Astrocyte of the spinal cord (primary cell): ENCODE data around the gene MTNR1B.

ENCODE experiments used
- DNase-seq: peaks from one replicate; pipeline ENCODE4 v3.0.0; 2011; ENCODE audit warnings: low read depth, low spot score
- H3K4me3 ChIP-seq: 2 replicates; pipeline ENCODE4 v1.5.1; 2011; ENCODE audit warnings: low read depth, mild to moderate bottlenecking, low read length, moderate library complexity
- CTCF ChIP-seq: IDR thresholded peaks from 2 replicates; pipeline ENCODE4 v1.5.1; 2012; ENCODE audit warnings: low read depth, mild to moderate bottlenecking, low read length, inconsistent platforms
- in situ Hi-C: cut with HindIII; loops from 2 replicates; pipeline ENCODE4 v1.10.0; 2017; ENCODE audit warnings: low sequenced_read_pairs

Gene MTNR1B

GRCh38 chr11:93005239-93005638, 35.8 kb downstream of the MTNR1B start:
- peak; percentile 14 for DNase-seq
- no peak overlapping the region for H3K4me3 ChIP-seq
- TF ChIP-seq CTCF = no peak
- in situ Hi-C loops = no loop called here

- no peak for TF ChIP-seq CTCF
- no peak for DNase-seq
Observed at GRCh38 chr11:93013646-93014045, 44.2 kb downstream of the MTNR1B start.

GRCh38 chr11:93016595-93016994, 47.1 kb downstream of the MTNR1B start:
- TF ChIP-seq CTCF = no peak
- DNase-seq = no peak
- no peak overlapping the region for H3K4me3 ChIP-seq
- in situ Hi-C loops = no loop called here

More at GRCh38 chr11:93013646-93014045, 44.2 kb downstream of the MTNR1B start:
- in situ Hi-C loops = no loop called here
- no peak overlapping the region for H3K4me3 ChIP-seq

GRCh38 chr11:93017821-93018690, 48.6 kb downstream of the MTNR1B start:
- H3K4me3 ChIP-seq = no peak overlapping the region
- TF ChIP-seq CTCF = peak; percentile 12
- in situ Hi-C loops = no loop called here
- DNase-seq = peak; percentile 43

- in situ Hi-C loops = no loop called here
- TF ChIP-seq CTCF = no peak
- peak; percentile 89 for DNase-seq
- H3K4me3 ChIP-seq = peak overlapping the region; percentile 15
Observed at GRCh38 chr11:93020248-93021046, 51.0 kb downstream of the MTNR1B start.

- in situ Hi-C loops = no loop called here
- no peak overlapping the region for H3K4me3 ChIP-seq
- DNase-seq = peak; percentile 18
- no peak for TF ChIP-seq CTCF
Observed at GRCh38 chr11:93024369-93024768, 54.9 kb downstream of the MTNR1B start.
